ENCODE data around the gene CDC42SE2. TPM values are rescaled to one million over a fixed set of nuclear protein-coding genes. Genes with fewer than 3 reads are reported as not detected.

CDC42SE2 gene
- total RNA-seq, 4 donors from 2014 or later: 23.9 to 29.6 (median 26.4) TPM

- Histone ChIP-seq H3K9me3 (no peaks in the 10 kb centered on the region), H3K4me1 (peaks cover 13 to 14% of the 10 kb centered on the region in 2 donors), H3K27me3 (no peaks in the 10 kb centered on the region), H3K27ac (no peak overlapping the region), H3K4me3 (no peak overlapping the region), H3K36me3 (no peaks in the 10 kb centered on the region)
- DNase-seq: no peak
- no peak for TF ChIP-seq POLR2A (IDR thresholded peaks at IDR 0.05)
- TF ChIP-seq, protein P1, sequence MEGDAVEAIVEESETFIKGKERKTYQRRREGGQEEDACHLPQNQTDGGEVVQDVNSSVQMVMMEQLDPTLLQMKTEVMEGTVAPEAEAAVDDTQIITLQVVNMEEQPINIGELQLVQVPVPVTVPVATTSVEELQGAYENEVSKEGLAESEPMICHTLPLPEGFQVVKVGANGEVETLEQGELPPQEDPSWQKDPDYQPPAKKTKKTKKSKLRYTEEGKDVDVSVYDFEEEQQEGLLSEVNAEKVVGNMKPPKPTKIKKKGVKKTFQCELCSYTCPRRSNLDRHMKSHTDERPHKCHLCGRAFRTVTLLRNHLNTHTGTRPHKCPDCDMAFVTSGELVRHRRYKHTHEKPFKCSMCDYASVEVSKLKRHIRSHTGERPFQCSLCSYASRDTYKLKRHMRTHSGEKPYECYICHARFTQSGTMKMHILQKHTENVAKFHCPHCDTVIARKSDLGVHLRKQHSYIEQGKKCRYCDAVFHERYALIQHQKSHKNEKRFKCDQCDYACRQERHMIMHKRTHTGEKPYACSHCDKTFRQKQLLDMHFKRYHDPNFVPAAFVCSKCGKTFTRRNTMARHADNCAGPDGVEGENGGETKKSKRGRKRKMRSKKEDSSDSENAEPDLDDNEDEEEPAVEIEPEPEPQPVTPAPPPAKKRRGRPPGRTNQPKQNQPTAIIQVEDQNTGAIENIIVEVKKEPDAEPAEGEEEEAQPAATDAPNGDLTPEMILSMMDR (IDR thresholded peaks at IDR 0.05 in 4 of 5, conservative IDR thresholded peaks at IDR 0.05 in 1 of 5): no peak
- in situ Hi-C loops (cut with MboI; ENCODE audit: low sequenced_read_pairs in 4 of 4): no loop called here
- ATAC-seq: no peak
- intact Hi-C loops (cut with DNase I; ENCODE audit: low total_unique reads): no loop called here
These were observed 52.2 kb downstream of the CDC42SE2 start for GRCh38 chr5:131316026-131316425.

- no peak overlapping the region for H3K4me3 ChIP-seq
- H3K36me3 ChIP-seq: no peaks in the 10 kb centered on the region
- peaks cover 13 to 14% of the 10 kb centered on the region in 2 donors for H3K4me1 ChIP-seq
- no peaks in the 10 kb centered on the region for H3K27me3 ChIP-seq
- DNase-seq (no peak), ATAC-seq (no peak)
- H3K27ac ChIP-seq: no peak overlapping the region
- H3K9me3 ChIP-seq: no peaks in the 10 kb centered on the region
- TF ChIP-seq, protein P1 (IDR thresholded peaks at IDR 0.05 in 4 of 5, conservative IDR thresholded peaks at IDR 0.05 in 1 of 5): no peak
- no peak for TF ChIP-seq POLR2A (IDR thresholded peaks at IDR 0.05)
- in situ Hi-C loops (cut with MboI; ENCODE audit: low sequenced_read_pairs in 4 of 4): no loop called here
- intact Hi-C loops (cut with DNase I; ENCODE audit: low total_unique reads): no loop called here
These were observed 53.0 kb downstream of the CDC42SE2 start for GRCh38 chr5:131316822-131317221.

GRCh38 chr5:131318455-131318854 lies 54.6 kb downstream of the CDC42SE2 start:
- DNase-seq: no peak
- in situ Hi-C loops (cut with MboI; ENCODE audit: low sequenced_read_pairs in 4 of 4): no loop called here

GRCh38 chr5:131321066-131321465 lies 57.2 kb downstream of the CDC42SE2 start:
- TF ChIP-seq POLR2A (IDR thresholded peaks at IDR 0.05): no peak
- TF ChIP-seq, protein P1 (IDR thresholded peaks at IDR 0.05 in 4 of 5, conservative IDR thresholded peaks at IDR 0.05 in 1 of 5): no peak
- no peaks in the 10 kb centered on the region for H3K36me3 ChIP-seq
- H3K9me3 ChIP-seq: no peaks in the 10 kb centered on the region
- ATAC-seq: no peak
- peaks cover 4 to 12% of the 10 kb centered on the region in 2 donors for H3K4me1 ChIP-seq
- H3K27me3 ChIP-seq: no peaks in the 10 kb centered on the region
- no peak overlapping the region for H3K27ac ChIP-seq
- no peak for DNase-seq
- intact Hi-C loops (cut with DNase I; ENCODE audit: low total_unique reads) (no loop called here), in situ Hi-C loops (cut with MboI; ENCODE audit: low sequenced_read_pairs in 4 of 4) (no loop called here)
- H3K4me3 ChIP-seq: no peak overlapping the region

More at GRCh38 chr5:131318455-131318854, 54.6 kb downstream of the CDC42SE2 start:
- H3K36me3 ChIP-seq: no peaks in the 10 kb centered on the region
- H3K9me3 ChIP-seq: no peaks in the 10 kb centered on the region
- H3K4me3 ChIP-seq: no peak overlapping the region
- TF ChIP-seq, protein P1 (IDR thresholded peaks at IDR 0.05 in 4 of 5, conservative IDR thresholded peaks at IDR 0.05 in 1 of 5): no peak
- no peak for TF ChIP-seq POLR2A (IDR thresholded peaks at IDR 0.05)
- ATAC-seq: no peak
- H3K27ac ChIP-seq: no peak overlapping the region
- no peaks in the 10 kb centered on the region for H3K27me3 ChIP-seq
- intact Hi-C loops (cut with DNase I; ENCODE audit: low total_unique reads): no loop called here
- peaks cover 15% of the 10 kb centered on the region in 2 donors for H3K4me1 ChIP-seq

DNA sequence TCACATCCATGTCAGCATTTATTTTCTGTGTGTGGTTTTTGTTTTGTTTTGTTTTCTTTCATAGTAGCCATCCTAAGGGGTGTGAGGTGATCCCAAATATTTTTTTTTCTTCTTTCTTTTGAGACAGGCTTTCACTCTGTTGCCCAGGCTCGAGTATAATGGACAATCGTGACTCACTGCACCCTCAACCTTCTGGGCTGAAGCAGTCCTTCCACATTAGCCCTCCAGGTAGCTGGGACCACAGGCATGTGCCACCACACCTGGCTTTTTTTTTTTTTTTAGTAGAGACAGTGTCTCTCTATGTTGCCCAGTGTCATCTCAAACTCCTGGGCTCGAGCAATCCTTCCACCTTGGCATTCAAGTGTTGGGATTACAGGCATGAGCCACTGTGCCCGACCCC lies 59.1 kb downstream of the CDC42SE2 start:
- intact Hi-C loops (cut with DNase I; ENCODE audit: low total_unique reads) (no loop called here), in situ Hi-C loops (cut with MboI; ENCODE audit: low sequenced_read_pairs in 4 of 4) (no loop called here)
- Histone ChIP-seq H3K27me3 (no peaks in the 10 kb centered on the region), H3K4me3 (no peak overlapping the region), H3K36me3 (no peaks in the 10 kb centered on the region), H3K27ac (no peak overlapping the region), H3K9me3 (no peaks in the 10 kb centered on the region), H3K4me1 (peaks cover 4 to 18% of the 10 kb centered on the region in 2 donors)
- no peak for TF ChIP-seq POLR2A (IDR thresholded peaks at IDR 0.05)
- TF ChIP-seq, protein P1 (IDR thresholded peaks at IDR 0.05 in 4 of 5, conservative IDR thresholded peaks at IDR 0.05 in 1 of 5): no peak
- DNase-seq: no peak
- ATAC-seq: no peak
